Endothelial cell of umbilical vein (primary cell): ENCODE data around the gene PI4KA.

ENCODE experiments used
- EZH2 ChIP-seq: IDR thresholded peaks from 2 replicates; pipeline ENCODE4 v1.6.1; 2012; ENCODE audit warnings: borderline replicate concordance, low read depth, mild to moderate bottlenecking, moderate library complexity, low read length, inconsistent platforms; ENCODE audit not compliant: severe bottlenecking
- FOS ChIP-seq: IDR thresholded peaks from 2 replicates; pipeline ENCODE4 v1.6.1; 2011; ENCODE audit warnings: mild to moderate bottlenecking, low read length, moderate library complexity, borderline replicate concordance; ENCODE audit not compliant: insufficient read depth
- JUN ChIP-seq: IDR thresholded peaks from 2 replicates; pipeline ENCODE4 v1.6.1; 2011; ENCODE audit warnings: borderline replicate concordance, low read depth; ENCODE audit not compliant: insufficient read length, insufficient read depth
- MYC ChIP-seq: IDR thresholded peaks from one replicate; pipeline ENCODE4 v1.6.1; 2011; ENCODE audit warnings: mild to moderate bottlenecking, low read depth, low read length
- POLR2A ChIP-seq: IDR thresholded peaks from 2 replicates; pipeline ENCODE4 v1.6.1; 2012; ENCODE audit warnings: low read depth, mild to moderate bottlenecking, control low read depth, low read length
- POLR2AphosphoS5 ChIP-seq: IDR thresholded peaks from 2 replicates; pipeline ENCODE4 v1.6.1; 2012; ENCODE audit warnings: low read depth, mild to moderate bottlenecking, control low read depth, low read length, moderate library complexity; ENCODE audit not compliant: insufficient read depth
- TF ChIP-seq, protein P1 (sequence below): IDR thresholded peaks from 2 replicates; pipeline ENCODE4 v1.6.1; 2011; ENCODE audit not compliant: insufficient read depth, insufficient read length
- TF ChIP-seq, protein P2 (sequence below), 2 donors: IDR thresholded peaks; 1 replicate in 1 of 2; 2 replicates in 1 of 2; pipeline ENCODE4 v1.5.1; 2011; ENCODE audit warnings: low read length in 2 of 2, mild to moderate bottlenecking in 2 of 2, moderate library complexity in 2 of 2, control low read depth in 1 of 2, inconsistent platforms in 1 of 2, low read depth in 1 of 2; ENCODE audit not compliant: insufficient read depth in 1 of 2; ENCODE audit errors: extremely low read depth in 1 of 2

DNA sequence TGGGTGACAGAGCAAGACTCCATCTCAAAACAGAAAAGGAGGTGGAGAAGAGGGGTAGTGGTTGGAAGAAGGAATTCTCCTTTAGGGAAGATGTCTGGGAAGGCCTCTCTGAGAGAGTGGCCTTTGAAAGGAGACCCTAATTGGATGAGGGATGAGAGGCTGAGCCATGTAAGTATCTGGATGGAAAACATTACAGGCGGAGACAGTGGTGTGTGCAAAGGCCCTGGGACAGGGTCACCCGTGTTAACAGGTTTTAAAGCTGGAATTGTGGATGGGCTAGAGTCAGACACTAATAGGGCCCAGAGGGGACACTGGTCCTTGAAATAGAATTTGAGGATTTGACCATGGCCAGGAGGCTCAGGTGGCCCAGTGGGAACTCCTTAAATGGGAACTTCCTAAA, 10.6 kb upstream of the PI4KA start:
- TF ChIP-seq EZH2 = no peak
- TF ChIP-seq, protein P1, sequence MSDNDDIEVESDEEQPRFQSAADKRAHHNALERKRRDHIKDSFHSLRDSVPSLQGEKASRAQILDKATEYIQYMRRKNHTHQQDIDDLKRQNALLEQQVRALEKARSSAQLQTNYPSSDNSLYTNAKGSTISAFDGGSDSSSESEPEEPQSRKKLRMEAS = no peak
- TF ChIP-seq, protein P2, sequence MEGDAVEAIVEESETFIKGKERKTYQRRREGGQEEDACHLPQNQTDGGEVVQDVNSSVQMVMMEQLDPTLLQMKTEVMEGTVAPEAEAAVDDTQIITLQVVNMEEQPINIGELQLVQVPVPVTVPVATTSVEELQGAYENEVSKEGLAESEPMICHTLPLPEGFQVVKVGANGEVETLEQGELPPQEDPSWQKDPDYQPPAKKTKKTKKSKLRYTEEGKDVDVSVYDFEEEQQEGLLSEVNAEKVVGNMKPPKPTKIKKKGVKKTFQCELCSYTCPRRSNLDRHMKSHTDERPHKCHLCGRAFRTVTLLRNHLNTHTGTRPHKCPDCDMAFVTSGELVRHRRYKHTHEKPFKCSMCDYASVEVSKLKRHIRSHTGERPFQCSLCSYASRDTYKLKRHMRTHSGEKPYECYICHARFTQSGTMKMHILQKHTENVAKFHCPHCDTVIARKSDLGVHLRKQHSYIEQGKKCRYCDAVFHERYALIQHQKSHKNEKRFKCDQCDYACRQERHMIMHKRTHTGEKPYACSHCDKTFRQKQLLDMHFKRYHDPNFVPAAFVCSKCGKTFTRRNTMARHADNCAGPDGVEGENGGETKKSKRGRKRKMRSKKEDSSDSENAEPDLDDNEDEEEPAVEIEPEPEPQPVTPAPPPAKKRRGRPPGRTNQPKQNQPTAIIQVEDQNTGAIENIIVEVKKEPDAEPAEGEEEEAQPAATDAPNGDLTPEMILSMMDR (IDR thresholded peaks at IDR 0.05; ENCODE audit: extremely low read depth in 1 of 2, insufficient read depth in 1 of 2, low read depth in 1 of 2, low read length in 2 of 2) = no peak
- TF ChIP-seq POLR2A = no peak
- TF ChIP-seq JUN = no peak
- TF ChIP-seq POLR2AphosphoS5 = no peak
- no peak for TF ChIP-seq MYC
- TF ChIP-seq FOS = no peak
